T47D (cell line): ENCODE measurements around the gene MGAT5.

Source experiments
- DNase-seq, 2 experiments: peaks; one replicate each; pipeline versions ENCODE4 v3.0.0 to v3.0.0-alpha.2; 2011 to 2012; ENCODE audit warnings: low read depth in 1 of 2, low spot score in 1 of 2
- JUND ChIP-seq: IDR thresholded peaks from 2 replicates; pipeline ENCODE4 v1.6.1; 2012; ENCODE audit warnings: low read depth
- in situ Hi-C: cut with HindIII; loops from 2 replicates; pipeline ENCODE4 v1.10.0; 2016; ENCODE audit warnings: low sequenced_read_pairs, low pct_unique_long_range_greater_than_20kb

The MGAT5 gene

GRCh38 chr2:134278553-134278952, 24.7 kb downstream of the MGAT5 start:
- in situ Hi-C loops = no loop called here
- no peak for TF ChIP-seq JUND
- DNase-seq = no peak

GRCh38 chr2:134279417-134279816, 25.5 kb downstream of the MGAT5 start:
- TF ChIP-seq JUND = no peak
- in situ Hi-C loops = no loop called here
- no peak for DNase-seq

DNA sequence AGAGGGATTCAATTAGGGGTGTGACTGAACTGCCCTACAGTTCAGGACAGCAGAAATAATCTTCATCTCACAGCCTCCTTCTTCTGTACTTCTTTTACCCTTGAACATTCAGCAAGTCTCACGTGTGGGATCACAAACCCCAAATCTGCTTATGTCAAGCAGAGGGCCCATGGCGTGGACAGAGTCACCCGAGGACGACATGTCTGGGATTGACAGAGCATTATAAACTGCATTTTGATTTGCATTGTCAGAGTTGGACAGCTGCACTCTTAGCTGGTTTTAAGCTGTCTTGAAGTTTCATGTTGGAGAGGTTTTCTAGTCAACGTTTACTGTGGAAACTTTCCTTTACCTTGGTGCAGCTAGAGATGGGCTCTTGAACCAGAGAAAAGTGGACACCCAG, 26.4 kb downstream of the MGAT5 start:
- in situ Hi-C loops = no loop called here
- no peak for DNase-seq
- TF ChIP-seq JUND = no peak

DNA sequence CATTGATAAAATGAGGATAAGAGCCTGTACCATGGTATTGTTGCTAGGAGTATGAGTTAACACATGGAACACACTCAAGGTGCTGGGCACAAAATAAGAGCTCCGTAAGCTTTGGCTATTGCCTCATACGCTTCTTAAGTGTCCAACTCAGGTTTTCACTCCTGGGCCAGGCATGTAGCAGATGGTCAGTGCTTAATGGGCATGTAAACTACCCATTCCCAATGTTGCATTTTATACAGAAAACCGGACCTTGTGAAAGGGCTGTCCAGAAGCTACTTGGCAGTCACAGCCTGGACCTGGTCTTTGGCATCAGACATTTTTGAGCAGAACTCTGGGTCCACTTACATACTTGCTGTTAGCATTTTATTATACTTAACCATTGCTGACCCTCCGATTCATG, 26.9 kb downstream of the MGAT5 start:
- no peak for DNase-seq
- in situ Hi-C loops = no loop called here
- TF ChIP-seq JUND = no peak

GRCh38 chr2:134281815-134282419, 28.0 kb downstream of the MGAT5 start:
- in situ Hi-C loops = no loop called here
- TF ChIP-seq JUND = no peak
- no peak for DNase-seq

GRCh38 chr2:134282629-134283400, 28.9 kb downstream of the MGAT5 start:
- no peak for TF ChIP-seq JUND
- no peak for DNase-seq
- in situ Hi-C loops = no loop called here

DNA sequence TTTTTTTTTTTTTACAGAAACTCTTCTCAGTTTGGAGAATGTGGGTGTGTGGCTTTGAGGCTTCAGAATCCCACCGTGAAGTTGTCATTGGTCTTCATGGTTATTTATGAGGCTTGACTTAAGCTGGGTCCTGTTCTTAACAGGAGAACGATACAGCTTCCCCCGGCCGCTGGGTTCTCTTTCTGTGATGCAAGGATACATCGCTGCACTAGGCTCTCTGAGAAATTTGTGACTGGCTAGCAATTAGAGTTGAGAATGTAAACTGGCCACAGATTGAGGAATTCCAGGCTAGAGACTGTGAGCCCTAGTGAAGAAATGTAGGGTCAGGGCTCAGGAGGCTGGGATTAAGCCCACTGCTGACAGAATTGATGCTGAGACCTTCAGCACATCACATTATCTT, 29.8 kb downstream of the MGAT5 start:
- no peak for DNase-seq
- no peak for TF ChIP-seq JUND
- in situ Hi-C loops = no loop called here

- in situ Hi-C loops = no loop called here
- no peak for DNase-seq
- no peak for TF ChIP-seq JUND
These were observed 30.3 kb downstream of the MGAT5 start for GRCh38 chr2:134284119-134284670.

GRCh38 chr2:134287323-134287722, 33.5 kb downstream of the MGAT5 start:
- DNase-seq = no peak
- no peak for TF ChIP-seq JUND
- in situ Hi-C loops = no loop called here

GRCh38 chr2:134288814-134289213, 34.9 kb downstream of the MGAT5 start:
- in situ Hi-C loops = no loop called here
- no peak for DNase-seq
- TF ChIP-seq JUND = no peak

GRCh38 chr2:134289225-134289624, 35.4 kb downstream of the MGAT5 start:
- TF ChIP-seq JUND = no peak
- in situ Hi-C loops = no loop called here
- no peak for DNase-seq

DNA sequence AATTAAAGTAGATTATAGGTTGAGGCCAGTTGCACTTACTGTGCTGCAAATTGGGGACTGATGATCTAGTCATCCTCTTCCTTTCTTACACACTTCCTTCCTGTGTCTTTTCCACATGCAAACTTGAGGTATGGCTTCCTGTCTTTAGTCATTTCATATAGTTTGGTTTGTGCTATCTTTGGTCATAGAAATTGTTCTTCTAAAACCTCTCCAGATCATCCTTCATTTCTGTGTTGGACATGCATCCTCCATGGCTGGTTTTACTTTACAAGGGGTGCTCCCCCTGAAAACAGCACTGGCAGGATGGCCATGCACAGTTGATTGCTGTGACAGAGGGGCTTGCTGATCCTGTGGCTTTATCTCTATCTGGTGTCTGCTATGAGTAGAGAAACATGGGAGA, 36.5 kb downstream of the MGAT5 start:
- in situ Hi-C loops = no loop called here
- TF ChIP-seq JUND = no peak
- no peak for DNase-seq

DNA sequence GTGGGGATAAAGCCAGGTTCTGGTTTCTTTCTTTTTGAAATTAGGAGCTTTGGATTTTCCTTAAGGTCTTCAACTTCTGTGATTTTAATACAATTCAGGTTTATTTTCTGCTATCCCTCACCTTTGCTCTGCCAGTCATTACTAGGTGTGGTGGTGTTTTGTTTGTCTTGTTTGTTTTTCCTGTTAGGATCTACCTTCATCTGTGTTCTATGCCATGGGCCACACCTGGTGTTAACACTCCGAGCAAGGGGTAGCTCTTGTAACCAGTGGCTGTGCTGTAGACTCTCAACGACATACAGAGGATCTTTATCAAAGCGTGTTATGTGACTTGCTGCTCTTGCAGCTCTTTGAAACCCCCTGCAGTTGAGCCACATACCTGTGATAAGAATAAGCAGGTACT, 38.6 kb downstream of the MGAT5 start:
- no peak for DNase-seq
- no peak for TF ChIP-seq JUND
- in situ Hi-C loops = no loop called here
